SH-SY5Y (cell line): ENCODE results near the gene MRPL55.

ENCODE experiments used
- GATA2 ChIP-seq: IDR thresholded peaks from 2 replicates; pipeline ENCODE4 v1.6.1; 2011; ENCODE audit warnings: mild to moderate bottlenecking, low read depth, low read length
- GATA3 ChIP-seq: IDR thresholded peaks from 2 replicates; pipeline ENCODE4 v1.6.1; 2011; ENCODE audit warnings: low read depth, mild to moderate bottlenecking, low read length, moderate library complexity

GRCh38 chr1:228093050-228093906, 15.8 kb downstream of the MRPL55 start:
- TF ChIP-seq GATA3 (no peak), GATA2 (no peak)
